ENCODE data around the gene FCN3.

FCN3 gene

DNA sequence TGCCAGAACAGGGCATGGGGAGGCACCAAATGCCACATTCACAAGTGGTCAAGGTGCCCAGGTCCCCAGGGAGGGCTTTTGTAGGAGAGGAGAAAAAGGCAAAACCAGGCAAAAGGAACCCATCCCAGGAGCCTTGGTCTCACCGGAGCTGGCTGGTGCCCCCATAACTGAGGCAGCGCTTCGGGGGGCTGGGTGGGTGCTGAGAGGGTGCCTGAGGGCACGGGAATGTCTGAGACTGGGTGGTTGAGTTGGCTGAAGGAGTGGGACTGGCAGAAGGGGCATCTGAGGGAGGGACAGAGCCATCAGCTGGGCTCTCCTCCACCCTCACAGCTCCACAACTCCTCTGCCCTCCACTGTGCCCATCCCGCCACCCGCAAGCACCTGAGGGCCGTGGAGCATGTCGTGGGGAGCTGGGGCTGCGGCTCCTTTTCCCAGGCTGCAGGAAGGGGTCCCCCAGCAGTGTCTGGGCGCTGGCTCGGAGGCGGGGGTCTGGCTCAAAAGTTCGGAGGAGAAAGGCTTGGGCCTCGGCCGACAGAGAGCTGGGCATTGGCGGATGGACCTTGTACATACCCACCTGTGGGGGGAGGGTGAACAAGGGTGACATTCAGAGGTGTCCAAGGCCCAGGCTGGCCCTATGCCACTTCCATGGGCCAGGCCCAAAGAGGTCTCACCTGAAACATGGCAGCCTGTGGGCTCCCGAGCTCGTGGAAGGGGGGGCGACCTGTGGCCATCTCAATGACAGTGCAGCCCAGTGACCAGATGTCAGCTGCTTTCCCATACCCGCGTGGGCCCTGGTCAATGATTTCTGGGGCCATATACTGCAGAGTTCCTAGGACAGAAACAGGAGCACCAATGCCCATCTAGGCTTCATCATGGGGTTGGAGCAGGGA lies 16.3 kb downstream of the FCN3 start:
- H3K9me3 ChIP-seq (ENCODE audit: control insufficient read depth, low read length): no peaks in the 10 kb centered on the region
- H3K4me1 ChIP-seq (ENCODE audit: control insufficient read depth, insufficient read depth, low read length): peaks cover 19% of the 10 kb centered on the region
- no peak overlapping the region for H3K9ac ChIP-seq (ENCODE audit: low read length)
- H3K27me3 ChIP-seq (ENCODE audit: control insufficient read depth, insufficient read depth, low read length): no peaks in the 10 kb centered on the region
- no peaks in the 10 kb centered on the region for H3K36me3 ChIP-seq (ENCODE audit: control insufficient read depth, insufficient read depth, low read length)
- H3K4me3 ChIP-seq (ENCODE audit: low read length): no peak overlapping the region

DNA sequence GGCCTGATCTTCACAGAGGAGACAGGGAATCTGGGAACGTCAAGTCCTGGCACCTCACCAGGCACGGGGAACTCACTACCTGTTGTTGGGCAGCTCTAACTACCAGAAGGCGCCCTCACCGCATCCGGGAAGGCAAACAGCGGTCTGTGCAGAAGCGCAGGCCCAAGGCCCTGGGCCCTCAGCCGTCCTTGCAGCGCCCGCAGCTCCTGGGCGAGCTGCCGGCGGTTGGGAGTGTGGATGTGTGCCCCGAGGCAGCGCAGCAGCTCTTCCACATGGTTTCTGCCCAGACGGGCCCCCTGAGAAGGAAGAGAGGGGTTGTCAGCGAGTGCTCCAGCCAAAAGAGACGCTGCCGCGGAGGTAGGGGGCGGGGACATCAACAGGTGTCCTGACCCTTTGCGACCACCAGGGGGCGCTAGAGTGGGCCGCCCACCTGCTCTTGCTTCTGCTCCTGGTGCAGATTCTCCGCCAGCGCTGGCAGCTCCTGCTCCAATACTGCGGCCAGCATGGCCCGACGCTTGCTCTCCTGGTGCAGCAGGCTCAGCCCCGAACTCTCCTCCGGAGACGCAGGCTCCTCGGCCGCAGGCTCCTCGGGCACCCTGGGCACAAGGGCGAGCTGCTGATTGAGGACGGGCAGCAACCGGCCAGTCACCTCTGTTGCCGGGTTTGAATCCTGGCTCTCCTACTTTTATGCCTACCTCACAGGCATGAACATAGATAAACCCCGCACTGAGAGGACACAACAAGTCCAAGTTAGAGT lies 17.2 kb downstream of the FCN3 start:
- Histone ChIP-seq H3K36me3 (ENCODE audit: control insufficient read depth, insufficient read depth, low read length) (no peaks in the 10 kb centered on the region), H3K4me3 (ENCODE audit: low read length) (peak overlapping the region; percentile 10), H3K9me3 (ENCODE audit: control insufficient read depth, low read length) (no peaks in the 10 kb centered on the region), H3K4me1 (ENCODE audit: control insufficient read depth, insufficient read depth, low read length) (peaks cover 19% of the 10 kb centered on the region), H3K9ac (ENCODE audit: low read length) (peak overlapping the region; percentile 67), H3K27me3 (ENCODE audit: control insufficient read depth, insufficient read depth, low read length) (no peaks in the 10 kb centered on the region)

DNA sequence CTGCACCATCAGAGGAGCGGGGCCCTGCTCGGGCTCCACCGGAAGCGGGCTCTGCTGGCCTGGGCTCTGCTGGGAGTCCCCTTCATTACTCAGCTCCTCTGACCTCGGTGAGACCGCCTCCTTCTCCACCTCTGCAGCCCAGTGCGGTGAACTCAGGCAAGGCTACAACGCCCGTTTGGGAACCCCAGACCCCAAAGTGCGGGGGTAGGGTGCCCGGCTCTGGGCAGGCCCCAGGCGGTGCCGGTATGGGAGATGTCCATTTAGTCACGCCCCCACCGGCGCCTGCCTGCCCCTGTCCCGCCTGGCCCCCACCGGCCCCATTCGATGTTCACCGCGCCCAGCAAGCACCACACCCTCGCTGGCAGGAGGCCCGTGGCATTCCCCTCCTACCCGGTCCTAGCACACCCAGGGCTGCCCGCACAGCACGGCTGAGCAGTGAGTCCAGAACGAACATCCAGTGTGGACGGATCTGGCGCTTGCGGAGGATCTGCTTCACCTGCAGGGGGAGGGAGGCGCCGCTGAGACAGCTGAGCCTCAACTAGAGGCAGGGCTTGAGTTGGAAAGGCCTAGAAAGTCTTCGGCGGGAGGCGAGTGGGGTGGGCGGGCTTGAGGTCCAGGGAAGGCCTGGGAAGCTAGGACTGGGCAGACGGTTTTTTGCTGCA lies 17.9 kb downstream of the FCN3 start:
- Histone ChIP-seq H3K27me3 (ENCODE audit: control insufficient read depth, insufficient read depth, low read length) (no peaks in the 10 kb centered on the region), H3K36me3 (ENCODE audit: control insufficient read depth, insufficient read depth, low read length) (no peaks in the 10 kb centered on the region), H3K4me1 (ENCODE audit: control insufficient read depth, insufficient read depth, low read length) (peaks cover 19% of the 10 kb centered on the region), H3K4me3 (ENCODE audit: low read length) (peak overlapping the region; percentile 10), H3K9ac (ENCODE audit: low read length) (peak overlapping the region; percentile 67), H3K9me3 (ENCODE audit: control insufficient read depth, low read length) (no peaks in the 10 kb centered on the region)

DNA sequence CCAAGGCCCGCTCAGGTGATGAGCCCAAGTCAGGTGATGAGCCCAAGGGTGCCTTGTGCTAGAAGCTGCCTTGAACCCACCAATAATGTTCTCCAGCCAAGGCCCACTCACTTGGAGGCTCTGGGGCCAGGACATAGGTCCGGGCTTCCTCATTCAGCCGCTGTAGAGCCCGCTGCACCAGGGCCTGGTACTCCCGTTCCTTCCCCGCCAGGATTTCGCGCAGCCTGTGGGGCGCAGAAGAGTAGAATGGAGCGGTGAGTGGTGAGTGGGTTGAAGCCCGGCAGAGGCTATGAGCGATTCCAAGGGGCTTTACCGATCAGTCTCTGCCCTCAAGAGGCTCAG lies 18.4 kb downstream of the FCN3 start:
- no peaks in the 10 kb centered on the region for H3K36me3 ChIP-seq (ENCODE audit: control insufficient read depth, insufficient read depth, low read length)

DNA sequence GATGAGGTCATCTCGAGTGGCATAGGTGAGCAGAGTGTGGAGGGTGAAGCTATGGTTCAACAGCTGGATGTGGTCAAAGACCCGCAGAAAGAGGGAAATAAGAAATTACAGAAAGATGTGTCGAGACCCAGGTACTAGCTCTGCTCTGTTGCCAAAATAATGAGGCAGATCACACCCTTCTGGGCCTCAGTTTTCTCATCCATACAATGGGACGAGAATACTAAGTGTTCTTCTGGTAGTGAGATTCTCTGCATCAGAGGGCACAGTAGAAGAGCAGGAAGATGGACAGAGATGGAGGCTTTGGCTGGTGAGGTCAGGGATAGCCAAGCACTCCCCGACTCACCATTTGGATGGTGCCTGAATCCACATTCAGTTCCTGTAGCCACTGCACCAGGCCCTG lies 18.9 kb downstream of the FCN3 start:
- H3K36me3 ChIP-seq (ENCODE audit: control insufficient read depth, insufficient read depth, low read length): no peaks in the 10 kb centered on the region
- H3K27me3 ChIP-seq (ENCODE audit: control insufficient read depth, insufficient read depth, low read length): no peaks in the 10 kb centered on the region
- H3K9me3 ChIP-seq (ENCODE audit: control insufficient read depth, low read length): no peaks in the 10 kb centered on the region
- no peak overlapping the region for H3K4me3 ChIP-seq (ENCODE audit: low read length)
- peaks cover 22% of the 10 kb centered on the region for H3K4me1 ChIP-seq (ENCODE audit: control insufficient read depth, insufficient read depth, low read length)
- H3K9ac ChIP-seq (ENCODE audit: low read length): no peak overlapping the region

More for the DNA sequence above, 18.4 kb downstream of the FCN3 start:
- Histone ChIP-seq H3K9ac (ENCODE audit: low read length) (no peak overlapping the region), H3K27me3 (ENCODE audit: control insufficient read depth, insufficient read depth, low read length) (no peaks in the 10 kb centered on the region), H3K4me3 (ENCODE audit: low read length) (no peak overlapping the region), H3K9me3 (ENCODE audit: control insufficient read depth, low read length) (no peaks in the 10 kb centered on the region), H3K4me1 (ENCODE audit: control insufficient read depth, insufficient read depth, low read length) (peaks cover 19% of the 10 kb centered on the region)

DNA sequence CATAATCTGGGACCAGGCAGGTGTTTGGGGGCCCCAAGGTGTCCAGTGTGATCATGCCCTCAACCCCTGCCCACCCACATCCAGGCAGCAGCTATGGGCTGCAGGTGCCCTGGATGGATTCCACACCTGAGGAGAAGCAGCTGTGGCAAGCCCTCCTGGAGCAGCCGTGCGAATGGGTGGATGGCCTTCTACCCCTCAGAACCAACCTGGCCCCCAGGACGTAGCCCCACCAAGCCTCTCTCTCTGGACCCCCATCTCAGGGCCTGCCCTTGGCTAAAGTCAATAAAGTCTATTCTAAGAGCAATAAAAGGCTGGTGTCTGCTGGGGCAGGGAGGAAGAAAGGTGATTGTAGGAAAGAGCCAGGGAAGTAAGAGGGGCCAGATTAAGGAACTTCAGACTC lies 21.0 kb downstream of the FCN3 start:
- no peak overlapping the region for H3K4me3 ChIP-seq (ENCODE audit: low read length)
- peaks cover 5% of the 10 kb centered on the region for H3K27me3 ChIP-seq (ENCODE audit: control insufficient read depth, insufficient read depth, low read length)
- no peaks in the 10 kb centered on the region for H3K9me3 ChIP-seq (ENCODE audit: control insufficient read depth, low read length)
- H3K4me1 ChIP-seq (ENCODE audit: control insufficient read depth, insufficient read depth, low read length): peaks cover 36% of the 10 kb centered on the region
- H3K9ac ChIP-seq (ENCODE audit: low read length): no peak overlapping the region
- no peaks in the 10 kb centered on the region for H3K36me3 ChIP-seq (ENCODE audit: control insufficient read depth, insufficient read depth, low read length)

DNA sequence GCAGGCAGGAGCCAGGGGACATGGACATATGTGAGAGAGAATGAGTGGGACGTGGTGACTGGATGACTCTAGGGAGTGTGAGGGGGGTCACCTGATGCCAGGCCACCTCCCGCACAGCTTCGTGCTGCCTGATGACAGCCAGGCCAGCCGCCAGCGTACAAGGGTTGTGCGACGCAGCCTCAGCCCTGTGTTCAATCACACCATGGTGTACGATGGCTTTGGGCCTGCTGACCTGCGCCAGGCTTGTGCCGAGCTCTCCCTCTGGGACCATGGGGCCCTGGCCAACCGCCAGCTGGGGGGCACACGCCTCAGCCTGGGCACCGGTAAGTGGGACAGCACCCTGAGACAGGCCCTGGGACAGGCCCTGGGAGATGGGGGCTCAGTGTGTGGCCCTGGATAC lies 21.5 kb downstream of the FCN3 start:
- H3K9ac ChIP-seq (ENCODE audit: low read length): no peak overlapping the region
- peaks cover 5% of the 10 kb centered on the region for H3K27me3 ChIP-seq (ENCODE audit: control insufficient read depth, insufficient read depth, low read length)
- H3K4me1 ChIP-seq (ENCODE audit: control insufficient read depth, insufficient read depth, low read length): peaks cover 36% of the 10 kb centered on the region
- H3K9me3 ChIP-seq (ENCODE audit: control insufficient read depth, low read length): no peaks in the 10 kb centered on the region
- no peaks in the 10 kb centered on the region for H3K36me3 ChIP-seq (ENCODE audit: control insufficient read depth, insufficient read depth, low read length)
- H3K4me3 ChIP-seq (ENCODE audit: low read length): no peak overlapping the region

DNA sequence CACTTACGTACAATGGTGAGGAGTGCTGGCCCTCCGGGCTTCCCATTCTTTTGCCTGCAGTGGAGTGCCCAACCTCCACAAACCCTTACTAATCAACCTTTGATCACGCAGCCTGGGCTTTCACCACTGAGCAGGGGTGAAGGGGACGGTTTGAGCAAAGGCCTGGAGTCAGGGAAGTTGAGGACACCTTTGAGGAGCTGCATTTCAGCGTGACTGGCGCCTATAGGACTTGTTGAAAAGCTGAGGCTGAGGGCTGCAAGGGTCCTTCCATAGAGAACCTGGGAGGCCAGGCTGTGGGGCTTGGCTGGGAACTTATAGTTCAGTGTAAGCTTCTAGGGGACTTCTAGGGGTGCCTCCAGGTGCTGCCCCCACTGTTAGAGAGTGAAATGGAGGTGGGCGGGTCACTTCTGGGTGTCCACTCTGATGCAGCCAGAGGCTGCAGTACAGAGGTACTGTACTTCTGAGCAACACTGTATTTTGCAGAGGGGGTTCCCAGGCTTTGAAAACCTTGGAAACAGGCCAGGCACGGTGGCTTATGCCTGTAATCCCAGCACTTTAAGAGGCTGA lies 23.0 kb downstream of the FCN3 start:
- H3K9ac ChIP-seq (ENCODE audit: low read length): no peak overlapping the region
- no peaks in the 10 kb centered on the region for H3K36me3 ChIP-seq (ENCODE audit: control insufficient read depth, insufficient read depth, low read length)
- no peaks in the 10 kb centered on the region for H3K9me3 ChIP-seq (ENCODE audit: control insufficient read depth, low read length)
- H3K4me1 ChIP-seq (ENCODE audit: control insufficient read depth, insufficient read depth, low read length): peaks cover 28% of the 10 kb centered on the region
- H3K4me3 ChIP-seq (ENCODE audit: low read length): no peak overlapping the region
- H3K27me3 ChIP-seq (ENCODE audit: control insufficient read depth, insufficient read depth, low read length): peaks cover 5% of the 10 kb centered on the region

DNA sequence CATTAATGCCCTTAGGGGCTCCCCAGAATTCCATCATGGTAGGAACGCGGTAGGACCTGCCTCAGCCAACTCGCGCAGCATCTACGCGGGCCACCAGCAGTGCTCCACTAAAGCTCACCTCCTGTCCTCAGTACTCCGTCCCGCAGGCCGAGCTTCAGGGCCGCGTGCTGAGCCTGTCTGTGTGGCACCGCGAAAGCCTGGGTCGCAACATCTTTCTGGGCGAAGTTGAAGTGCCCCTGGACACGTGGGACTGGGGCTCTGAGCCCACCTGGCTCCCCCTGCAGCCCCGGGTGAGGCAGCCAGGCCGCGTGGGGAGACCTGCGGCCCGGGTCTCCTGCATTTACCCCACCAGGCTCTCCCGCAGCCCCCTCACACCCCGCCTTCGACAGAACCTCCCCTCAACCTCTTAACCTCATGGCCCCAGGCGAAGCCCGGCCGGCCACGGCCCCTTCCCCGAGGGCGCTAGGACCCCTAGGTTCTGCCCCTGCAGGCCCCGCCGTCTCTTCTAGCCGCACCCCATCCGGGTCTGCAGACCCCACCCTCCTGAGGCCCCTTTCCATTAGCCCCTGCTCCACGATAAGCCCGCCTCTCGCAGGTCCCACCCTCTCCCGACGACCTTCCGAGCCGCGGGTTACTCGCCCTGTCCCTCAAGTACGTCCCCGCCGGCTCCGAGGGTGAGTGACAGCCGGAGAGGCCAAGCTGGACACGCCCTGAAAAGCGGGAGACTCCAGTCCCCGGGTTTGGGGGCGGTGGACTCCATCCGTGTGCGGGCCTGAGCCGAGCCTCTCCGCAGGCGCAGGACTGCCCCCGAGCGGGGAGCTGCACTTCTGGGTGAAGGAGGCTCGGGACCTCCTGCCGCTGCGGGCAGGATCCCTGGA lies 23.7 kb downstream of the FCN3 start:
- H3K27me3 ChIP-seq (ENCODE audit: control insufficient read depth, insufficient read depth, low read length): peaks cover 5% of the 10 kb centered on the region
- no peak overlapping the region for H3K4me3 ChIP-seq (ENCODE audit: low read length)
- H3K36me3 ChIP-seq (ENCODE audit: control insufficient read depth, insufficient read depth, low read length): no peaks in the 10 kb centered on the region
- H3K9ac ChIP-seq (ENCODE audit: low read length): no peak overlapping the region
- H3K4me1 ChIP-seq (ENCODE audit: control insufficient read depth, insufficient read depth, low read length): peaks cover 21% of the 10 kb centered on the region
- H3K9me3 ChIP-seq (ENCODE audit: control insufficient read depth, low read length): no peaks in the 10 kb centered on the region

DNA sequence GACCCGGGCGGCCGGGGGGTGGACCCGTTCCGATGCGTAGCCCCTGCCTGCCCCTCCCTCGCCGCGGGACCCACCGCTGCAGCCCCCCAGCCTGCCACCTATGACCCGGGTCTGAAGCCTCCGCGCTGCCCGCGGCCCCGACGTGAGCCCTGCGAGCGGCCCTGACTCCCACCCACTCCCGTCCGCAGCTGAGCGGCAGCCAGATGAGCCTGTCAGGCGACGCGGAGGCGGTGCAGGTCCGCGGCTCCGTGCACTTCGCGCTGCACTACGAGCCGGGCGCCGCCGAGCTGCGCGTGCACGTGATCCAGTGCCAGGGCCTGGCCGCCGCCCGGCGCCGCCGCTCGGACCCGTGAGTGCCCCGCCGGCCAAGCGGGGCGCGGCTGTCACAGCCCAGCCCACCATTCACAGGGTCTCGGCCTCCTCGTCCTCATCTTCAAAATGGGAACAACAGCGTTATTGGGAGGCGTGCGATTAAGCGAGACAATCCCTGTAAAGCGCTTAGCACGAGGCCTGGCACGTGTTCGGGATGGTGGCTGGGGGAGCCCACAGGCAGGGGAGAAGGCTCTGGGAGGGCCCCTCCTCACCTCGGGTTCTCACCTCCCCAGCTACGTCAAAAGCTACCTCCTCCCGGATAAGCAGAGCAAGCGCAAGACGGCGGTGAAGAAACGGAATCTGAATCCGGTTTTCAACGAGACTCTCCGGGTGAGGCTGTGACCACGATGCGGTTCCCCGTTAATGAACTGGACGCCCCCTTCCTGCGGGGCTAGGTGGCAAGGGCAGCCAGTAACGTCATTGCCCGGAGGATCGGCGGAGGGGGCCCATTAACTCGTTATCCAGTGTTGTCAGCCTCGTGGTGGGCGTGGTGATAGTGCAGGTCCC lies 24.6 kb downstream of the FCN3 start:
- Histone ChIP-seq H3K9ac (ENCODE audit: low read length) (peak overlapping the region; percentile 61), H3K27me3 (ENCODE audit: control insufficient read depth, insufficient read depth, low read length) (peaks cover 5% of the 10 kb centered on the region), H3K4me3 (ENCODE audit: low read length) (peak overlapping the region; percentile 18), H3K36me3 (ENCODE audit: control insufficient read depth, insufficient read depth, low read length) (no peaks in the 10 kb centered on the region), H3K9me3 (ENCODE audit: control insufficient read depth, low read length) (no peaks in the 10 kb centered on the region), H3K4me1 (ENCODE audit: control insufficient read depth, insufficient read depth, low read length) (peaks cover 21% of the 10 kb centered on the region)

Measured in mucosa of stomach (tissue), 1 donor.